GM08714 (cell line): ENCODE results near the gene P2RY8.

ENCODE experiments used
- H3K4me3 ChIP-seq: fragments of 200-500 bp; sonication (Bioruptor generic); 2 replicates; pipeline ENCODE4 v1.5.1; 2014; ENCODE audit warnings: mild to moderate bottlenecking, low read length, inconsistent platforms
- ZNF274 ChIP-seq: IDR thresholded peaks from 2 replicates; pipeline ENCODE4 v1.6.1; 2012; ENCODE audit warnings: mild to moderate bottlenecking, low read depth, low read length

P2RY8 gene

DNA sequence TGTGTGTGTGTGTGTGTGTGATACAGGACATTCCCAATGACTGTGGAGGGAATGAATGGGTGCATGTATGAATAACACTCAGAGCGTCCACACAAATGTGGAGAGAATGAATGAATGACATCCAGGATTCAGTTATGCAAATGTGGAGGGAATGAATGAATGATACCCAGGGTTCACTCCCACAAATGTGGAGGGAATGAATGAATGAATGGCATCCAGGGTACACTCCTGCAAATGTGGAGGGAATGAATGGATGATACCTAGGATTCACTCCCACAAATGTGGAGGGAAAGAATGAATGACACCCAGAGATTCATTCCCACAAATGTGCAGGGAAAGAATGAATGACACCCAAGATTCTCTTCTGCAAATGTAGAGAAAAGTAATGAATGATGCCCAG lies 48.2 kb downstream of the P2RY8 start:
- no peak for TF ChIP-seq ZNF274
- no peak overlapping the region for H3K4me3 ChIP-seq

- no peak for TF ChIP-seq ZNF274
- no peak overlapping the region for H3K4me3 ChIP-seq
These were observed 48.8 kb downstream of the P2RY8 start for GRCh38 chrX:1488141-1488540.

GRCh38 chrX:1487401-1487800 lies 49.6 kb downstream of the P2RY8 start:
- H3K4me3 ChIP-seq = no peak overlapping the region
- no peak for TF ChIP-seq ZNF274

- no peak for TF ChIP-seq ZNF274
- no peak overlapping the region for H3K4me3 ChIP-seq
These were observed 50.1 kb downstream of the P2RY8 start for GRCh38 chrX:1486749-1487361.

GRCh38 chrX:1486177-1486576 lies 50.8 kb downstream of the P2RY8 start:
- no peak for TF ChIP-seq ZNF274
- H3K4me3 ChIP-seq = no peak overlapping the region

DNA sequence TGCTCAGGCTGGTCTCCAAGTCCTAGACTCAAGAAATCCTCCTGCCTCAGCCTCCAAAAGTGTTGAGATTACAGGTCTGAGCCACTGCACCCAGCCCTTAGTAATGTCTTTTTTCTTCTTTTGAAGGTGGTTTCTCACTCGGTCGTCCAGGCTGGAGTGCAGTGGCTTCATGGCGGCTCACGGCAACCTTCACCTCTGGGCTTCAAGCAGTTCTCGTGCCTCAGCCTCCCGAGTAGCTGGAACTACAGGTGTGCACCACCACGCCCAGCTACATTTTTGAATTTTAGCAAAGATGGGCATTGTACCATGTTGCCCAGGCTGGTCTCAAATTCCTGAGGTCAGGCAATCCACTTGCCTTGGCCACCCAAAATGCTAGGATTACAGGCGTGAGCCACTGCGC lies 52.0 kb downstream of the P2RY8 start:
- no peak for TF ChIP-seq ZNF274

DNA sequence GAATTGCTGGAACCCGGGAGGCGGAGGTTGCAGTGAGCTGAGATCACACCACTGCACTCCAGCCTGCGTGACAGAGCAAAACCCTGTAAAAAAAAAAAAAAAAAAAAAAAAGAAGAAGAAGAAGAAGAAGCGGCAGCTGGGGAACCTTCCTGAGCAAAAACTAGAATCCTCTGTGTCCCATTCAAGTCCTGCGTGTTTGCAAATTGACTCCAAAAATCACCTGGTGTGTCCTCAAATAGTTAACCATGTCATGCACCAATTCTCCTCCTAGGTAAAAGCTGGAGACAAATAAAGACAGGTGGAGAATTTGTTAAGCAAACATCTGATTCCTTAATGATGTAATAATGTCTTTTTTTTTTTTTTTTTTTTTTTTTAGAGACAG lies 52.4 kb downstream of the P2RY8 start:
- TF ChIP-seq ZNF274 = no peak
- H3K4me3 ChIP-seq = peak overlapping the region; percentile 12; the same call in 1 of the 2 replicates

More for the DNA sequence above, 52.0 kb downstream of the P2RY8 start:
- peak overlapping the region; percentile 12; the same call in 1 of the 2 replicates for H3K4me3 ChIP-seq

DNA sequence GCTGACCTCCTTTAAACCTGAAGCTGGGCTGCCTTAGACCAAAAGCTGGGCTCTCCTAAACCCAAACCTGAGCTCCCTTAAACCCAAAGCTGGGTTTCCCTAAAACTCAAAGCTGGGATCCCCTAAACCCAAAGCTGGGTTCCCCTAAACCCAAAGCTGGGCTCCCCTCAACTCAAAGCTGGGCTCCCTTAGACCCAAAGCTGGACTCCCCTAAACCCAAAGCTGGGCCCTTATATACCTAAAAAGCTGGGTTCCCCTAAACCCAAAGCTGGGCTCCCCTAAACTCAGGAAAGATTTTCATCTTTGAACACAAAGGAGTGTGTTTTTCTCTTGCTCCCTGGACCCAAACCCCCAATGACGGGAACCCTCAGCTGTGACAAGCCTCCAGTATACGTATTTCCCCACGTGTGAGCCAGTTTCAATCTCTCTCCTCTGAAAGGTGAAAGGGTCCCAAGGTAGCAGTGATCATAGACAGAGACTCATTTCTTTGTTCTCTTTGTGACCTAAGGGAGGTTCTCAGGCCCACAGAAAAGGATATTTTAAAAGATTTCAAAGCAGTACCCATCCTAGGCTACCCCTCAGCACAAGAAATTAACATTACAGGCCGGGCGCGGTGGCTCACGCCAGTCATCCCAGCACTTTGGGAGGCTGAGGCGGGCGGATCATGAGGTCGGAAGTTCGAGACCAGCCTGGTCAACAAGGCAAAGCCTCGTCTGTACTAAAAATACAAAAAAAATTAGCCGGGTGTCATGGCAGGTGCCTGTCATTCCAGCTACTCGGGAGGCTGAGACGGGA lies 52.9 kb downstream of the P2RY8 start:
- TF ChIP-seq ZNF274 = no peak
- H3K4me3 ChIP-seq = no peak overlapping the region; the same call in 1 of the 2 replicates

- peak overlapping the region; percentile 47; the same call in 1 of the 2 replicates for H3K4me3 ChIP-seq
These were observed 54.5 kb downstream of the P2RY8 start for GRCh38 chrX:1482530-1482928.

DNA sequence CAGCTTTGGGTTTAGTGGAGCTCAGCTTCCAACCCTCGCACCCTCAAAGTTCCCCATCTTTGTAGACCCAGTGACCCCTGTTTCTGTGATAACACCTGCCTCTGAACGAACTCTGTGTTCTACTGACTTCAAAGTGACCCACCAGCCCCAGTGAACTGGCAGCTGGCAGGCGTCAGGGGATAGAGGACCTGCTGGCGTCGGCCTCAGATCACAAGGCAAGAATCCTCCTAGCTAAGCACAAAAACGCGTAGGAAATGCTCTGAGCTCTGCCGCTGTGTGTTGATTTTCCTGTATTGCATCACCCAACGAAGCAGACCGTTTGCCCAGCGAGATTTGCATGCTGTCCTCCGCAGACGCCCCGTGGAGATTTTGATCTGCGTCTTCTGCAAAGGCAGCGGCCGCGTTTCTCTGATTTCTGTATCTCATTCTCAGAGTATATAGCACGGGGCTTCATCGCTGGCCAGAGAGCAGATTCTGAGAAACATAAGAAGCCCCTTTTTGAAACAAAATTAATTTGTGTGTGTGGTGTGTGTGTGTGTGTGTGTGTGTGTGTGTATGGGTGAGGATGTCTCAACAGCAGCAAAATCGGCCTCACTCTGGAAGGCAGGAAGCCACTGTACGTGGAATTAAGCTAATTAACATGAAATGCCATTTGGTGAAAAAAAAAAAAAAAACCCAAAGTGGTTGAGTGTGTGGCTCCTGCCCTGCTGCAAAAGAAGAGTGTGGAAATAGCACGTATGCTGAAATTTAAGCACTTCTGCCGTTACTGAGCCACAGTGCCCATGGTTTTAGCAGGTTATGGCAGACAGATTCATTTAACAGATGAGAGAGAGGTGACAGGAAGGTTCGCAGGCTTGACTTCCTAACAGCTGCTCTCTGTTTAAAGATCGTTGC lies 55.1 kb downstream of the P2RY8 start:
- no peak for TF ChIP-seq ZNF274
- H3K4me3 ChIP-seq = peak overlapping the region; percentile 47; the same call in 1 of the 2 replicates

DNA sequence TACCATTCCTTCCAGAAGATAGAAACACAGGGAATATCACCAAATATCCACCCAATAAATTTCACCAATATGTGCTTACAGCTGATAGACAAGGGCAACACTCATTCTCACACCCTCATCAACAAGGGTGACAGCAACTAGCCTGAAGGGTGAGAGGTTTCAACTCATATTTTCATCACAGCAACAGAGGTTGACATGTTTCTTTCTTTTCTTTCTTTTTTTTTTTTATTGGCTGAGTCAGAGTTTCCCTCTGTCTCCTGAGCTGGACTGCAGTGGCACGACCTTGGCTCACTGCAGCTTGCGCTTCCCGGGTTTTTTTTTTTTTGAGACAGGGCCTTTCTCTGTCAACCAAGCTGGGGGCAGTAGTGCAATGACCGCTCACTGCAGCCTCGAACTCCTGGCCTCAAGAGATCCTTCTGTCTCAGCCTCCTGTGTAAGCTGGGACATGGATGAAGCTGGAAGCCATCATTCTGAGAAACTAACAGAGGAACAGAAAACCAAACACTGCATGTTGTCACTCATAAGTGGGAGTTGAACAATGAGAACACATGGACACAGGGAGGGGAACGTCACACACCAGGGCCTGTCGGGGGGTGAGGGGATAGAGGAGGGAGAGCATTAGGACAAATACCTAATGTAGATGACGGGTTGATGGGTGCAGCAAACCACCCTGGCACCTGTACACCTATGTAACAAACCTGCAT lies 56.8 kb downstream of the P2RY8 start:
- H3K4me3 ChIP-seq = no peak overlapping the region
- TF ChIP-seq ZNF274 = no peak

DNA sequence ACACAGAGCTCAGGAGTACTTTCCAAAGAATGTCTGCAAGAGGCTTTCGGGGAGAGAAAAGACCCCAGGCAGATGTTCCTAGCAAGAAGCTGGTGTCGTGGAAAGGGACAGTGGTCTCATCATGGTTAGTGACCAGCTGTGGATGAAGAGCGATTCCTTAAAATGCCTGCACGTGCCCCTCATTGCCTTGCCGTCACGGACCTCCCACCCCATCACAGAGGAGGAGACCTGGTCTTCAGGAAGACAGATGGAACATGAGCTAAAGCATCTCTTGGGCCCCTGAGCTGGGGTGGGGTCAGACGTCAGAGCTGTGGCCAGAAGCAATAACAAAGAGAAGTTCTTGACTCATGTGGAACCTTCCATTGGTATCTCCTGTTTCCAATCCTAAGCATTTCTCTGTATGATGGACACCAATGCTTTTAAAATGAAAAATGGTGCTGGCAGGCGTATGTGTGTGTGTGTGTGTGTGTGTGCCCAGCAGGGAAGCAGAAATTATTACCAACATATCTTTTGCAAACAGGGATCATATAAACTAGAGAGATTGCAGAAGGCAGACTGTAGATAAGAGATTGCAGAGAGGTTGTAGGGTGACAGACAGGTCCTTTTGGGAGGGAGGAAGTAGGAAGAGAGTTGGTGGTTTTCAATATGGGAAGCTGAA lies 59.1 kb downstream of the P2RY8 start:
- no peak overlapping the region for H3K4me3 ChIP-seq
- TF ChIP-seq ZNF274 = no peak

- no peak for TF ChIP-seq ZNF274
- no peak overlapping the region for H3K4me3 ChIP-seq
These were observed 59.8 kb downstream of the P2RY8 start for GRCh38 chrX:1477229-1477628.

GRCh38 chrX:1476682-1477081 lies 60.3 kb downstream of the P2RY8 start:
- no peak for TF ChIP-seq ZNF274
- no peak overlapping the region for H3K4me3 ChIP-seq
